Mesothelial cell of epicardium (in vitro differentiated cells): ENCODE data around the gene MYO15B. TPM values are rescaled to one million over a fixed set of nuclear protein-coding genes. Genes with fewer than 3 reads are reported as not detected.
"Not testable (repeated sequence)": the region's sequence is repeated elsewhere in the genome, so short reads cannot be mapped to it uniquely, and the experiment has no call there.

Experiments used
- DNase-seq, 2 experiments: peaks; one replicate each; pipeline ENCODE4 v3.0.0; 2021; ENCODE audit warnings: low spot score in 2 of 2; ENCODE audit not compliant: unreplicated experiment in 2 of 2
- H3K27ac Mint-ChIP-seq: 2 replicates; pipeline ENCODE4 v1.8.0; 2021; ENCODE audit warnings: mixed read lengths
- H3K27me3 Mint-ChIP-seq: 2 replicates; pipeline ENCODE4 v1.8.0; 2021; ENCODE audit warnings: low read depth, mixed read lengths
- H3K36me3 Mint-ChIP-seq: 2 replicates; pipeline ENCODE4 v1.8.0; 2021; ENCODE audit warnings: mixed read lengths
- H3K4me1 Mint-ChIP-seq: 2 replicates; pipeline ENCODE4 v1.8.0; 2021; ENCODE audit warnings: mixed read lengths
- H3K4me3 Mint-ChIP-seq: 2 replicates; pipeline ENCODE4 v1.8.0; 2021; ENCODE audit warnings: mild to moderate bottlenecking, moderate library complexity, mixed read lengths
- H3K9me3 Mint-ChIP-seq: 2 replicates; pipeline ENCODE4 v1.8.0; 2021; ENCODE audit warnings: mixed read lengths
- CTCF ChIP-seq: fragments of 200-600 bp; sonication (generic); IDR thresholded peaks from one replicate; pipeline ENCODE4 v1.5.0; 2021; ENCODE audit warnings: antibody characterized with exemption; ENCODE audit not compliant: unreplicated experiment
- total RNA-seq: library from RNA; stranded (reverse); gene quantifications from 3 replicates; pipeline ENCODE4 v1.2.1, GENCODE V29; 2021

Gene MYO15B
- total RNA-seq, 1 donor from 2014 or later: 281 TPM

- H3K4me3 Mint-ChIP-seq: no peak overlapping the region
- no peaks in the 10 kb centered on the region for H3K9me3 Mint-ChIP-seq
- no peaks in the 10 kb centered on the region for H3K27me3 Mint-ChIP-seq
- H3K4me1 Mint-ChIP-seq: peaks cover 2% of the 10 kb centered on the region
- H3K27ac Mint-ChIP-seq: no peak overlapping the region
- TF ChIP-seq CTCF: no peak
- no peaks in the 10 kb centered on the region for H3K36me3 Mint-ChIP-seq
- DNase-seq: no peak
Observed at GRCh38 chr17:75575197-75575596, 12.4 kb upstream of the MYO15B start.

GRCh38 chr17:75575728-75576127 lies 11.9 kb upstream of the MYO15B start:
- Mint-ChIP-seq H3K4me1 (peaks cover 2% of the 10 kb centered on the region), H3K4me3 (no peak overlapping the region), H3K9me3 (no peaks in the 10 kb centered on the region), H3K36me3 (no peaks in the 10 kb centered on the region), H3K27ac (no peak overlapping the region), H3K27me3 (no peaks in the 10 kb centered on the region)
- no peak for DNase-seq
- TF ChIP-seq CTCF: no peak

GRCh38 chr17:75576661-75577060 lies 10.9 kb upstream of the MYO15B start:
- peaks cover 2% of the 10 kb centered on the region for H3K4me1 Mint-ChIP-seq
- no peak for DNase-seq
- H3K27ac Mint-ChIP-seq: no peak overlapping the region
- H3K4me3 Mint-ChIP-seq: no peak overlapping the region
- no peaks in the 10 kb centered on the region for H3K27me3 Mint-ChIP-seq
- no peaks in the 10 kb centered on the region for H3K36me3 Mint-ChIP-seq
- no peaks in the 10 kb centered on the region for H3K9me3 Mint-ChIP-seq
- no peak for TF ChIP-seq CTCF

GRCh38 chr17:75581121-75581725 lies 6.4 kb upstream of the MYO15B start:
- DNase-seq, H3K4me3 Mint-ChIP-seq, H3K36me3 Mint-ChIP-seq, H3K27me3 Mint-ChIP-seq, H3K4me1 Mint-ChIP-seq, H3K9me3 Mint-ChIP-seq, H3K27ac Mint-ChIP-seq: not testable (repeated sequence)

GRCh38 chr17:75583197-75583596 lies 4.4 kb upstream of the MYO15B start:
- H3K9me3 Mint-ChIP-seq, H3K4me1 Mint-ChIP-seq, H3K27me3 Mint-ChIP-seq, H3K27ac Mint-ChIP-seq, DNase-seq, H3K36me3 Mint-ChIP-seq, H3K4me3 Mint-ChIP-seq: not testable (repeated sequence)

GRCh38 chr17:75584849-75585175 lies 2.8 kb upstream of the MYO15B start:
- TF ChIP-seq CTCF: no peak
- no peaks in the 10 kb centered on the region for H3K9me3 Mint-ChIP-seq

GRCh38 chr17:75588596-75589011 lies 1.0 kb downstream of the MYO15B start:
- H3K27me3 Mint-ChIP-seq: peaks cover 3% of the 10 kb centered on the region
- peak overlapping the region; percentile 62 for H3K4me3 Mint-ChIP-seq
- no peaks in the 10 kb centered on the region for H3K36me3 Mint-ChIP-seq
- H3K27ac Mint-ChIP-seq: no peak overlapping the region
- peaks cover 5% of the 10 kb centered on the region for H3K4me1 Mint-ChIP-seq
- no peak for TF ChIP-seq CTCF
- no peak for DNase-seq
- no peaks in the 10 kb centered on the region for H3K9me3 Mint-ChIP-seq

More at GRCh38 chr17:75584849-75585175, 2.8 kb upstream of the MYO15B start:
- Mint-ChIP-seq H3K27ac (no peak overlapping the region), H3K4me3 (no peak overlapping the region), H3K4me1 (peaks cover 5% of the 10 kb centered on the region), H3K36me3 (no peaks in the 10 kb centered on the region), H3K27me3 (peaks cover 3% of the 10 kb centered on the region)
- no peak for DNase-seq
